Stimulated activated naive CD8-positive, alpha-beta T cell treated with anti-CD3 and anti-CD28 coated beads, Interleukin-15, Interleukin-2, amounts not matched to agents 100 U/mL and 50 U/mL, for 24 hours (primary cell): ENCODE data around the gene INPP5A.
"Not testable (repeated sequence)": the region's sequence is repeated elsewhere in the genome, so short reads cannot be mapped to it uniquely, and the experiment has no call there.

Source experiments
- ATAC-seq: fragments of 150-1000 bp; cut with Tn5 transposase; one replicate; pipeline ENCODE4 v1.10.0; 2021
- DNase-seq: peaks from one replicate; pipeline ENCODE4 v3.0.0; 2021

Gene INPP5A

DNA sequence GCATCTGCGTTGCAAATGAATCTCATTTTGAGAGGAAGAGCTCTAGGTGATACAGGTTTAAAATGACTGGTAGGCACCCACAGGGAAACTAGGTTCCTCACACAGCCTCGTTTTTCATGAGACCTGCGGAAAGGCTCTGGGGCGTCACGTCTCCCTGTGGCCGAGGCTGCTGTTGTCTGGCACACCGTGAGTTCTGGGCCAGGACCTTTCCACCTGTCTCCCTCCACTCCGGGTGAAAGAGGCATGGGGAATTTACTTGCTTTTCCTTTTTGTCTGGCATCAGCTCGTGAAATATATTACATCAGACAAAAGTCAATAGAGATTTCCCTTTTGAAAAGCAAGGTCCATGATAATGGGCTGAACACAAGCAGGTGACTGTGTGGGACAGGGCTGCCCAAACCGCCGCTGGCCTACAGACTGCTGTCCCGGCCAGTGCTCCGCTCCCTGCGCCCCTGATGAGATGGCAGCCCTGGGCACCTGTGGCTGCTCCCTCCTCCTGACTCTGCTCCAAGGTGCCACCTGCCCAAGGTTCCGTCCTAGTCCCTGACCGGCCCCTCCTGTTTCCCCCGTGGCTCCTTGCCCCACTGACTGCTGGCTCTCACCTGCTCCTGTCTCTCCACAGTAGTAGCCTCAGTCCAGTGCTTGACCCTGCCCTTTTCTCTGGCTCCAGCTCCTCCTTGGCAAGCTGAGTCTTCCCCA lies 138.8 kb downstream of the INPP5A start:
- no peak for DNase-seq

DNA sequence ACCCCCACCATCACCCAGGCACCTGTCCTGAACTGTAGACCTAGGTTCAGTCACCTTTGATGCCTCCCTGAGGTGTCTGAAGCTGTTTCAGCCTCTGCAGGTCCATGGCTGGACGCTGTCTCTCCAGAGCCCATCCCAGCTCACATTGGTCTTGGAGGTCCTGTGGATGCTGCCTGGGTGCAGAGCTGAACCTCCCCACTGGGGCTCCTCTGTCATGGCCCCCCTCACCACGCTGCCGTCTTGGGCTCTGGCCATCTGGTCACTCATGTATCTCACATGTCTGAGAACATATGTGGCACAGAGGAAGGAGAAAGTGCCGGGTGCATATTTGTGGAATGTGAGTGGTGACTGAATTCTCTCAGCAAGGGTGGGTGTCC lies 139.5 kb downstream of the INPP5A start:
- ATAC-seq, result no peak

More for the DNA sequence above, 138.8 kb downstream of the INPP5A start:
- ATAC-seq, result no peak

DNA sequence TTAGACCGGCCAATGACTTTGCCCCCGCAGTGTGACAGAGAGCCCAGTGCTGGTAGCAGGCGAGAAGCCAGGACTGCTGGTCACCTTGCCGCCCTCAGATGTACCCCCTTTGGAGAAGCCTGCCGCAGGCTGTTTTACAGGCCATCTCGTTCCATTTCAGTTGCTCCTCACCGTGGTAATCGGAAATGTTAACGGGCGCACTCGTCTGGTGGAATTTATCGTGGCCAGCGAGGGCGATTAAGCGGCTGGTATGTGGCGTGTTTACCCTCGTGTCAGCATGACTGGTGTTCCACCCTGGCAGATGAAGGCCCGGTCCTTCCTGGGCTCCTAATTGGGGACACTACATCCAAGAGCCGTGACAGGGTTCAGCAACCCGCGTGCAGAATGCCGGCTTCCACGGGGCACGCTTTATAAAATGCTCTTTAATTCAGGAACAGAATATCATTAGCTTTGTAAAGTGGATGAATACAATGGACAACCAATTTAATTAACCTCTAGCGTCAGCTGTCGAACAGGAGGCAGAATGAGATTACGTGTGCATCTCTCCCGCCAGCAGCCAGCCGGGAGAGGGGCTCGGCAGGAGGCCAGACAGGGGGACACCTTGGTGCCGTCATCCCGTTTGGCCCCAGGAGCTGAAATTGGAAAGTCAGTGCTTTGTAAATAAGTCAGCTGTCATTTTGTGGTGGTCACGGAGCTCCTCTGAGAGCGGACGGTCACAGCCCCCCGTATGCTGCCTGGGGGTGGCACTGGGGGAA lies 140.1 kb downstream of the INPP5A start:
- no peak for ATAC-seq
- DNase-seq, result no peak

More for the DNA sequence above, 139.5 kb downstream of the INPP5A start:
- DNase-seq, result no peak

DNA sequence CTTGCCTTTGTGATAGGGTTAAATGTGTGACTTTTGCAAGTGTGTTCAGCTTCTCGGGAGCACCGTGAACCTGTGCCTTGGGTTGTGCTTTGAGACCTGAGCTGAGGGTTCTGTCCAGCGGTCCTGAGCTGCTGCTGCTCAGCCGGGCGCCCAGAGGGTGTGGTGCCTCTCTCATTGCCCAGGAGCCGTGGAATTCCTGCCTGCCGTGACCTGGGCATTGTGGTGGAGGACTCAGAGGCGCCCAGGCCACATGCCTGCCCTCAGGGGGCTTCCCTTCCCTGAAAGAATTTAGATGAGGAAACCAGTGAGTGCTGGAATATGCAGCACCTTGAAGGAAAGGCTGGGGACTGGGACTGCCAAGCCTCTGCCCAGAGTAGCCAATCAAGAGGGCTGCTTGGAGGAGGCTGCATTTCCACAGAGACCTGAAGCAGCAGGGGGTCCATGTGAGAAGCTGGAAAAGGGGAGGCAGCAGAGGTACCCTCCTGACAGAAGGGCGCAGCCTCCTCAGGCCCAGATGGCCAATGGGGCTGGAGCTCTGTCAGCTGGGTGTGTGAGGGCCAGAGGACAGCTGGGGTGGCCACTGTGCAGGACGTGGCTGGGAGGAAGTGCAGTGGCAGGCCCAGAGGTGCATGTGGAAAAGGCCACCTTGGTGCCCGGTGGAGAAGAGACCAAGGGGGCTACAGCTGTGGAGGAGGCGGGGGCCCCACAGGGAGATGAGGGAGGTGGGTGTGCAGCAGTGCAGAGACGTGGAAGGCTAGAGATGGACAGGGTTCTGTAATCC lies 141.0 kb downstream of the INPP5A start:
- DNase-seq (no peak), ATAC-seq (no peak)

DNA sequence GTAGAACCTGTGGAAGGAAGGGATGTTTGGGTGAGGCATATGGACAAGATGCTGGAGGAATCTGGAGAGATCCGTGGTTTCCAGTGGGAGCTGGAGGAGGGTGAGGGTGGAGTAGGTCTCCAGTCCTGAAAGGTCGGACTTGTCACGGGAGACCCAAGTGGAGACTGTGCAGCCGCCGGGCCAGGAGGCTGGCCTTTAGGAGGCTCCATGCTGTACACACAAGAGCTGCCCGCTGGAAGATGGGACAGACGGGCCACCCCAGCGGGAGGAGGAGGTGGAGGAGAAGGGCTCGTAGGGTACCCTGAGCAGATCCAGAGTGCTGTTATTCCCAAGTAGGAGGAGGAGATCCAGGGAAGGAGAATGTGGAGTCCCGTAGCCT lies 141.6 kb downstream of the INPP5A start:
- no peak for DNase-seq
- ATAC-seq, result no peak

DNA sequence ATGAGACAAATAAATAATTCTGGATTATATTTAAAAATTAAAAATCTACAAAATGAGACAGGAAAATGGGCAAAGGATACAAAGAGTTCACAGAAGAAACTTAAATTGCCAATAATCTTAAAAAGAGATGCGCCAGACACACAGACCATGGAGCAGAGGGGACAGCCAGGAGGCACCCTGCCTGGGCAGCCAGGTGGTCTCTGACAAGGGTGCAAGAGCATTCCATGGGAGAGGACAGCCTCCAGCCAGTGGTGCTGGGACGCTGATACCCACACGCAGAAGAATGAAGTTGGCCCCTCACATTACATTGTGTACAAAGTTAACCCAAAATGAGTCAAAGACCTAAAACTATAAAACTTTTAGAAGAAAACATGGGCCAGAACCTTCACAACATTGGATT lies 142.1 kb downstream of the INPP5A start:
- no peak for DNase-seq
- no peak for ATAC-seq

DNA sequence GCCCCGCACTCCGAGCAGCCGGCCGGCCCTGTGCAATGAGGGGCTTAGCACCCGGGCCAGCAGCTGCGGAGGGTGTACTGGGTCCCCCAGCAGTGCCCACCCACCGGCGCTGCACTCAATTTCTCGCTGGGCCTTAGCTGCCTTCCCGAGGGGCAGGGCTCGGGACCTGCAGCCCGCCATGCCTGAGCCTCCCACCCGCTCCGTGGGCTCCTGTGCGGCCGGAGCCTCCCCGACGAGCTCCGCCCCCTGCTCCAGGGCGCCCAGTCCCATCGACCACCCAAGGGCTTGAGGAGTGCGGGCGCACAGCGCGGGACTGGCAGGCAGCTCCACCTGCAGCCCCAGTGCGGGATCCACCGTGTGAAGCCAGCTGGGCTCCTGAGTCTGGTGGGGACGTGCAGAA lies 143.2 kb downstream of the INPP5A start:
- ATAC-seq, DNase-seq: not testable (repeated sequence)

DNA sequence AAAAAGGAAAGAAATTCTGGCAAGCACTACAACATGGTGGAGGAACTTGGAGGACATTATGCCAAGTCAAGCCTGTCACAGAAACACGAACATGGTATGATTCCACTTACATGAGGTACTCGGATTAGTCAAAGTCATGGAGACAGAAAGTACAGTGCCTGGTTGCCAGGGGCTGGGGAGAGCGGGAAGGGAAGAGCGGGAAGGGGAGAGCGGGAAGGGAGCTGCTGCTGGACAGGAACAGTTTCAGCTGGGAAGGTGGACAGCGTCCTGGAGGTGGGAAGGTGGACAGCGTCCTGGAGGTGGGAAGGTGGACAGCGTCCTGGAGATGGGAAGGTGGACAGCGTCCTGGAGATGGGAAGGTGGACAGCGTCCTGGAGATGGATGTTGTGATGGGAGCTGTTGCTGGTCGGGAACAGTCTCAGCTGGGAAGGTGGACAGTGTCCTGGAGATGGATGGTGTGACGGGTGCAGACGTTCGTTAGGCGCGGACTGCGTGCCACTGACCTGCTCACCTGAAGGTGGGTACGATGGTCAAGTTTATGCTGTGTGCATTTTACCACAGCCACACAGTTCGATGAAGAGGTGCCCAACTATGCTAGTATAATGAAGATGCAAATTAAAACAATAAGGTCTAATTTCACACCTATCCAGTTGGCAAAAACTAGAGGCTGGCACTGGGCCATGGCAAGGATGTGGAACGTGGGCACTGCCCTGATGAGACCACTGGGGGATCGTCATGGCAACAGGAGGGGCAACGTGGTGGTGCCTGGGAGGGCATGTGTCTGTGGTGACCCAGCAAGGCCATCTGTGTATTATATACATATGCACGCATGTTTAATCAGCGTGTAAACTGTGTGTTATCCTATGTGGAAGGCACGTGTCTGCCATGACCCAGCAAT lies 144.5 kb downstream of the INPP5A start:
- ATAC-seq, result no peak

DNA sequence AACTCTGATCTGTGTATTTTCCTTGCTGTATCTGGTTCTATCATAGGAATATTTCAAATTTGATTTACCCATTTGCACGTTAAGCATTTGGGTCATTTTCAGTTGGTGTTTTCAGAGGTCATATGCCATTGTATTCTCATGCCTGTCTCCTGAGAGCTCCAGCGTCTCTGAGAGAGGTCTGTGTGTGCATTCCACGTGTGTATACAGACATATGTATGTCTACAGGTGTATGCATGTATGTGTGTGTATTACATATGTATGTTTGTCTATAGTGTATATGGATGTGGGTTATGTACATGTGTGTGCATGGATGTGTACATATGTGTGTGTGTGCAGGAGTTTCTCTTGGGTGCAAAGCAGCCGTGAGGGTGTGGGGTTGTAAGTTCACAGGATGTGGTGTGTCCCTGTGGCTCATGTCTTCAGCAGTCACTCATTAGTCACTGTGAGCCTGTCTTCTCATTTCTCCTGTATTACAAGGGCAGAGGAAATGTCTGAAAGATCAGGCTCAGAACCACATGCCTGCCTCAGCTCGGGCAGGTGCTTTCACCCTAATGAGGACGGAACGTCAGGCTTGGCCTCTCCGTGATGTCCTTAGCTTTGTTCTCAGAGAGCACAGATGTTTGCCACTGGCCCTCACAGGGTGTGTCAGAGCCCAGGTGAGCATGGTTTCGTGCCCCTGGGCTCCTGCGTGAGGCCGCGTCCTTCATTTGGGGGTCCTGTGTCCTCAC lies 146.7 kb downstream of the INPP5A start:
- DNase-seq (peak; percentile 42), ATAC-seq (peak; percentile 90)

More for the DNA sequence above, 144.5 kb downstream of the INPP5A start:
- no peak for DNase-seq

DNA sequence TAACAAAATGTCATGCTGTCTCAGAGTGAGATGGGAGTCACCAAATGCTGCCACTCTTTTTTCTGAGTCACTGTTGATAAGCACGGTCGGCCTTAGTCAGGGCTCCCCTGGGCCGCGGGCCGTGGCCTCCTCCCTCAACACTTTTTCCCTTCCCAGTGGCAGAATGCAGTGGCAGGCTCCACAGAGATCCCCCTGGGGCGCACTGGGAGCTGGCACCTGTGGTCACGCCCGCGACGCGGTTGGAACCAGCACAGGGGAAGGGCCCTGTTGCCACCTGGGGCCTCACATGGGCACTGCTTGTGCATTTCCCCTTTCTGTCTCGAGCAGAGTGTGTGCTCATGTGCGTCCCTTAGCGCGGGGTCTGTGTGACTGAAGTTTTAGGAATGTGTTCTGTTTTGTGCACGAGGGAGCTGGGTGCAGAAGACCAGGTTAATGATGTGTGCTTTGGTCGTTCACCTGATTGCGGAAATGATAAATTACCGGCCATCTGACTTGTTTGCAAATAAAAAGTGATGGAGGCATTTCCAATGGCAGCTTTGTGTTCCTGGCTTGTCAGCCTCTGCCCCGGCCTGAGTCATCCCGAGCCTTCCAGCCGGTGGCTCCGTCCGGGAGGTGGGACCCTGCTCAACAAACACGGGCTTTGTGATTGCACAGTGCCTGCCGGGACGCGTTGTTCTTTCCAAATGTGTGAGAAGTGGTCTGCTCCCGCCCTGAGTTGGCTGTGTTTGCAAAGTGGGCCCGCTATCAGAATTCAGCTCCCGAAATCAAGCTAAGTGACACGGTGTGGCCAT lies 147.7 kb downstream of the INPP5A start:
- DNase-seq, result peak; percentile 34

DNA sequence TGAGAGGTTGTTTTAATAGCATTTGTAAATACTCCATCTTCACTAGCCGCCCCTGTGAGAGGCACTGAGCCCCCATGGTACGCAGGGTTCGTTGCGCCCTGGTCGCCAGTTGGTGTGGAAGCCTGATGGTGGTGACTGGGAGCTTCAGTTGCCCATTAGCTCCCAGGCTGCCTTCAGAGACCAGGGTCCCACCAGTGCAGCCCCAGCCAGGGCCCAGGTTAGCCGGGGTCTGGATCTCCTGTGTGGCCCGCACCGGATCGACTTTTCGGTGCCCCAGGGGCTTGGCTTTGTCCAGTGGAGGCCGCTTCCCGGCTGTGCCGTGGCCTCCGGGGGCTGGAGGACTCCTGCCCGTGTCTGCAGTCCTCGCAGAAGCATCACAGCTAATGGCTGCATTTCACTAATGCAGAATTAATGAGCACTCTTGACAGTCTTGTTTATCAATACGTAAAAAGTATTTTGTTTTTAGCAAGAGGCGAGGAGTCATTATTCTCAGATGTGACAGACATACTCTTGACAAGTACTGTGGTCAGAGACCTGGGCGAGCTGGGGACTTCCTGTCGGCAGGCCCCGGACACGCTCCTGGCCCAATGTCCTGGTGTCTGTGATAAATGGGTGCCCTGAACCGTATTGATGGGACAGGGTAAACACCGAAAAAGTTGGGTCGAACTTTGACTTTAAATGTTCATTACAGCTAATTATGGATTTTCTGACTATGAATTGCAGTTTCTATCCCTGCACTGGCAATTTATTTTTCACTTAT lies 148.5 kb downstream of the INPP5A start:
- ATAC-seq, result no peak
- DNase-seq, result no peak

More for the DNA sequence above, 147.7 kb downstream of the INPP5A start:
- ATAC-seq, result peak; percentile 55

DNA sequence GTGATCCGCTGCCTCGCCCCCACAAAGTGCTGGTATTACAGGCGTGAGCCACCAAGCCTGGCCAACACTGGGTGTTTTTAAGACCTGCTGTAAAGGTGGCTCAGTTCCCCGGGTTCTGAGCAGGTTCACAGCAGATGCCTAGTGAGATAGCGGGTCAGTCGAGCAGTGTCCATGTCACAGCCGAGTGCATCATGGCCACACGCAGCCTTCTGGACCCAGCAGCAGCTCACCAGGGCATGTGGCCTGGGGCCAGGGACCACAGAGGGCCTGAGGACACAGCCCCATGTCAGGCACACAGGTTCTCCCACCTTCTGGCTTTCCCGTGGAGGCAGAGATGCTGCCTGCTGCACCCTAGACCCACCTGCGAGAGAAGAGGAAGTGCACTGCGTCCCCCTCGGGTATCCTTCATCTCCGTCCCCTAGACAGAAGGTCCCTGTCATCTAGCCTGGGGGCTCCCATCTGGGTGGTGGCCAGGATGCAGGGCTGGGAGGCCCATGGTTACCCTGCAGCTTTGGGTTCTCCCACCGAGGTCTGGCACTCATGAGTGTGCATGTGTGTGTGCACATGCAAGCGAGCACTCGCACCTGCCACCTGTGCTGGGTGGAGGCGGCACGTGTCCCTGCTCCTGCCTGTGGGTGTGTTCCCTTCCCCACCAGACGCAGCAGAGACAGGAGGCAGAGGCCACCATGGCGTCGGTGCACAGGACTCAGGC lies 149.8 kb downstream of the INPP5A start:
- no peak for DNase-seq
- no peak for ATAC-seq

DNA sequence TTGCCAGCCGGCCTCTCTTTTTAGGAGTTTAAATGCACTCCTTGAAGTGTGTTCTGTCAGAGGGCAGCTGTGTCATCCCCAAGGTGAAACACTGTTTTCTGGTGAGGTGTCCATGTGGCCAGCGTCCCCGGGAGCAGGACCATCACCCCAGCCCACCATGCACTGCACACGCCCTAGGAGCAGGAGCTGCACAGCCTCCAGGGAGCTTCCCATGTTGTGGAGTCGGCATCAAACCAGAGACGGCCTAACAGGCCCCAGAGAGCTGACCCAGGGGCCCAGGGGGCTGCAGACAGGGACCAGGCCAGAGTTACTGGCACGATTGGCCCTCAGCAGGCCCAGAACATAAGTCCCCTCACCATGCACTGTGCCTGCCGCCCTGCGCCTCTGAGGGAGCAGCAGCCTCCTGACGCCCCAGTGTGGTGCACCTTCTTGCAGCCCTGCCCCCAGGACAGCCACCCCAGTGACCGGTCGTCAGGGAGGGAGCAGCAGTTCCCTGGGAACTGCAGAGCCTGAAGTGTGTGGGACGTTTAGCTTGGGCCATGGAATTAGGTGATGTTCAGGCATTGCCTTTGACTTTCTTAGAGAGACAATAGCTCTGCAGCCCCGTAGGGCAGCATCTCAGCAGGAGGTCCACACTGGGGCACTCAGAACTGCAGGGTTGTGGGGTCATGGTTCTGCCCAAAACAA lies 150.4 kb downstream of the INPP5A start:
- DNase-seq, result no peak
- ATAC-seq, result no peak

DNA sequence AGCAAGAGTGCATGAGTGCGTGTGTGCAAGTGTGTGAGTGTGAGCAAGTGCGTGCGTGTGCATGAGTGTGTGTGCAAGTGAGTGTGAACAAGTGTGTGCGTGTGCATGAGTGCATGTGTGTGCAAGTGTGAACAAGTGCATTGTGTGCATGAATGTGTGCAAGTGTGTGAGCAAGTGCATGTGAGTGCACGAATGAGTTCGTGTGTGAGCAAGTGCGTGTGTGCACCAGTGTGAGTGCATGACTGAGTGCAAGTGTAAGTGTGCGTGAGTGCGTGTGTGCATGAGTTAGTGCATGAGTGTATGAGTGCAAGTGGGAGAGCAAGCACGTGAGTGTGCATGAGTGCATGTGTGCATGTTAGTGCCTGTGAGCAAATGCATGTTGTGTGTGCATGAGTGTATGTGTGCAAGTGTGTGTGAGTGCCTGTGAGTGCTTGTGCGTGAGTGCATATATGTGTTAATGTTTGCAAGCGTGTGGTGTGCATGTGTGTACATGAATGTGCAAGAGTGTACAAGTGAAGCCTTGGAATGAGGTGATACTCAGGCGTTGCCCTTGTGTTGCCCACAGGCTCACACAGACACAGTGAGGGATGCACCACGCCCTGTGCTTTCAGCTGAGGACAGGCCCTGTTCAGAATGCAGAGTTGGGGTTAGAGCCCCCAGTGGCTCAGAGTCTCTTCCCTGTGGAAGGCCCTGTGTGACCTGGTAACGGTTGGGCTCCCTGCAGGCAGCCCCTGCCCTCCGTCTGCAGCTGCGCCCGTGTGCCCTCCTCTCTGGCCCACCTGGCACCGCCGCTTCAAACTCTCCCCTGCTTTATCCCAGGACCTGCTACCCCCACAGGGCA lies 151.2 kb downstream of the INPP5A start:
- DNase-seq, result no peak
- ATAC-seq, result no peak

DNA sequence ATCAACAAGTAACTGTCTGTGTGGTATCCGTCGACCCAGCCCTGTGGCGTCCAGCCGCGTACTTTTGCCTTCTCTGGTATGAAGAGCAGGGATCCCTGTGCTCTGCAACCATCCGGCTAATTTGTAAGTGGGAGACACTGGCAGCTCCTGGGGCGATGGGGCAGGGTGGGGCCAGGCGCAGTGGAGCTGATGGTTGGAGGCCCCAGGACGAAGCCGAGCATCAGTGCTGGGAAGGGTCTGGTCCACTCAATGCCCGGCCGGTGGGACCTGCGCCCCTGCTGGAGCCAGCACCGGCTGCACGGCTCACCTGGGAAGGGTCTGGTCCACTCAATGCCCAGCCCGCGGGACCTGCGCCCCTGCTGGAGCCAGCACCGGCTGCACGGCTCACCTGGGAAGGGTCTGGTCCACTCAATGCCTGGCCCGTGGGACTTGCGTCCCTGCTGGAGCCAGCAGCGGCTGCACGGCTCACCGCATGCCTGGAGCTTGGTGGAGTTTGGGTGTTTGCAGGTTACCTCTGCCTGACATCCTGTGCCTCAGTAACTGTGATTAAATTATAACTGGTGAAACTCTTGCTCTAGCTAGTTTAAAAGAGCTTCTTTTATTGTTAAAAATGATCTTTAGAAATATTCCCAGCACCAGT lies 152.3 kb downstream of the INPP5A start:
- ATAC-seq, result no peak
- no peak for DNase-seq

DNA sequence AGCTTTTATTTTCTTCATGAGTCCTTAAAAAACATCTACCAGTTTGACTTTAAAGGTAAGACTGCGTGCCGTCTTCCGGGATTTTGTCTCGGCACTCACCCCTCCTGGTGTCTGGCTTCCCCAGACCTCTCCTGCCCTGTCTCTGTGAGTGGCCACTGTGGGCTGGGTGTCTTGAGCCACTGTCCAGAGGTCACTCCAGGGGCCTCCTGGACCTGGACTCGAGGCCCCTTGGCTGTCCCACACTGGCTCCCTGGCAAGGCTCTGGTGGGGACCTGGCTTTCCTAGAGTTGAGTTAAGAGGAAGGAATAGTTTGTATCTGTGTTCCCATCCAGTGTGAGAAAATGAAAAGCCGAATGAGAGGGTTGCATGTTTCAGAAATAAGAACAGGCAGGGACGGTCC lies 152.8 kb downstream of the INPP5A start:
- no peak for ATAC-seq
- DNase-seq, result no peak
